HG03108 (cell line): ENCODE data around the gene OGFOD3.

ENCODE experiments used
- ATAC-seq: cut with Tn5 transposase; IDR thresholded peaks from one replicate; pipeline ENCODE4 v1.9.1; 2021; ENCODE audit warnings: moderate library complexity; ENCODE audit not compliant: unreplicated experiment

Gene OGFOD3

GRCh38 chr17:82408288-82408937 is 10.0 kb downstream of the OGFOD3 start:
- no peak for ATAC-seq

GRCh38 chr17:82407255-82407654 is 11.1 kb downstream of the OGFOD3 start:
- ATAC-seq: no peak

- no peak for ATAC-seq
These were observed 12.2 kb downstream of the OGFOD3 start for GRCh38 chr17:82406131-82406671.

- ATAC-seq: no peak
These were observed 13.3 kb downstream of the OGFOD3 start for GRCh38 chr17:82405051-82405450.

GRCh38 chr17:82403662-82404660 is 14.4 kb downstream of the OGFOD3 start:
- ATAC-seq: no peak

- ATAC-seq: peak; percentile 75
These were observed 15.5 kb downstream of the OGFOD3 start for GRCh38 chr17:82402865-82403264.

- peak; percentile 45 for ATAC-seq
These were observed 17.6 kb downstream of the OGFOD3 start for GRCh38 chr17:82400830-82401229.

- no peak for ATAC-seq
These were observed 18.2 kb downstream of the OGFOD3 start for GRCh38 chr17:82400206-82400605.

GRCh38 chr17:82399601-82400101 is 18.7 kb downstream of the OGFOD3 start:
- no peak for ATAC-seq

GRCh38 chr17:82399041-82399441 is 19.3 kb downstream of the OGFOD3 start:
- ATAC-seq: no peak

GRCh38 chr17:82397449-82398335 is 20.7 kb downstream of the OGFOD3 start:
- no peak for ATAC-seq

GRCh38 chr17:82396601-82397435 is 21.6 kb downstream of the OGFOD3 start:
- ATAC-seq: no peak

GRCh38 chr17:82394278-82394677 is 24.1 kb downstream of the OGFOD3 start:
- ATAC-seq: no peak

GRCh38 chr17:82392941-82393340 is 25.4 kb downstream of the OGFOD3 start:
- no peak for ATAC-seq

GRCh38 chr17:82392209-82392920 is 26.0 kb downstream of the OGFOD3 start:
- ATAC-seq: no peak

- no peak for ATAC-seq
These were observed 26.8 kb downstream of the OGFOD3 start for GRCh38 chr17:82391496-82392066.

- ATAC-seq: no peak
These were observed 27.4 kb downstream of the OGFOD3 start for GRCh38 chr17:82390860-82391435.
